ENCODE results near the gene BCAS3.

The BCAS3 gene

DNA sequence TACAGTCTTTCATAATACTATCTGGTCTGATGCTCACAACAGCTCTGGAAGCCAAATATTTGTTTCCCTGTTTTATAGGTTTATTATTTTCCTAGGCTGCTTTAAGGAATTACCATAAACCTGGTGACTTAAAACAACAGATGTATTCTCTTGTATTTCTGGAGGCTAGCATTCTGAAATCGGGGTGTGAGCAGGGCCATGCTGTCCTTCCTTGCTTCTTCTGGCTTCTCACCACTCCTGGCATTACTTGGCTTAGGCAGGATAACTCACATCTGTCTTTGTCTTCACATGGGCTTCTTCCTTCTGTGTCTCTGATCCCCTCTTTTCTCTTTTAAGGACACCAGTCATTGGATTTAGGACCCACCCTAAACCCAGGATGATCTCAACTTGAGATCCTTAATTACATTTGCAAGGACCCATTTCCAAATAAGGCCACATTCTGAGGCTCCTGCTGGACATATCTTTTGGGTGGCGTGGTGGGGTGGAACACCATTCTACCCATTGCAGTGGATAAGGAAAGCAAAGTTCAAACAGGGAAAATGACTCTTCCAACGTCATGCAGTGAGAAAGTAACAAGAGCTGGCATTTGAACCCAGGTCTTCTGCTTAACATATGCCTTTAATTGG is 682.8 kb downstream of the BCAS3 start:
- DNase-seq (ENCODE audit: insufficient read length) (no peak), FAIRE-seq (no peak)
- TF ChIP-seq TAF1 (IDR thresholded peaks at IDR 0.05; ENCODE audit: borderline replicate concordance, low read depth, low read length) (no peak), POLR2A (IDR thresholded peaks at IDR 0.05; ENCODE audit: low read depth, low read length) (no peak), POLR2AphosphoS5 (IDR thresholded peaks at IDR 0.05; ENCODE audit: low read depth, low read length) (no peak)

DNA sequence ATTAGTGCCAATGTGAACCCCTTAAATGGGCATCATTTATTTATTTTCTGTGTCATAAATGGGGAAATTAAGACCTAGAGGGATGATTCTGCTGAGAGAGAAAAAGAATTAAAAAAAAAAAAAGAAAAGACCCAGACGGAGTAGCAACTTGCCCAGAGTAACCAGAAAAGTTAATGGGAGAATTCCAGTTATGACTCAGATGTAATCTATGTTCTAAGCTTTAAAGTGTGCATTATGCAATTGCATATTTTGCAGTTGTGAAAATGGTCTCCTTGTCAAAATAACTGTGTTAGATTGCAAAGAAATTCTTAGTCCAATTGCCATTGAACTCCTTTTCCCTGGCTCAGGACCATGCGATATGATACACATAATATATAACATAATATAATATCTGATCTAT is 683.4 kb downstream of the BCAS3 start:
- no peak for DNase-seq (ENCODE audit: insufficient read length)
- TF ChIP-seq POLR2AphosphoS5 (IDR thresholded peaks at IDR 0.05; ENCODE audit: low read depth, low read length) (no peak), TAF1 (IDR thresholded peaks at IDR 0.05; ENCODE audit: borderline replicate concordance, low read depth, low read length) (no peak), POLR2A (IDR thresholded peaks at IDR 0.05; ENCODE audit: low read depth, low read length) (no peak)
- no peak for FAIRE-seq

DNA sequence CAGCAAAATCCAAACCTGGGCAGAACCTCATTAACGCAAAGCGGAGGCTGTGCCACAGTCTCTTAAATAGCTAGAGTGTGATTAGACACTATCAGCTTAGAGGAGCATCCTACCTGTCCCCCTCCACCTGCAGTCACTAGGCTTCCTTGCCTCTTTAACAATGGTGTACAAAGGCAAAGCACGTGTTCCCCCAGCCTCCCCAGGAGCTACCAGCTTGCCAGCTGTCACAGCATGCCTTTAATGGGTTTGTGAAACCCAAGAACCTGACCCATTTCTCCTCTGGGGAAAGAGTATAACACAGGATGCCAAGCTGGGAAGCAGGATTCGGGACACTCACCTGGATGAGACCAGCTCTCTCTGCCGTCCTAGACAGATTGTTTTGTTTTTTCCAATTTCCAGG is 684.7 kb downstream of the BCAS3 start:
- no peak for FAIRE-seq
- TF ChIP-seq POLR2AphosphoS5 (IDR thresholded peaks at IDR 0.05; ENCODE audit: low read depth, low read length) (no peak), TAF1 (IDR thresholded peaks at IDR 0.05; ENCODE audit: borderline replicate concordance, low read depth, low read length) (no peak), POLR2A (IDR thresholded peaks at IDR 0.05; ENCODE audit: low read depth, low read length) (no peak)
- no peak for DNase-seq (ENCODE audit: insufficient read length)

DNA sequence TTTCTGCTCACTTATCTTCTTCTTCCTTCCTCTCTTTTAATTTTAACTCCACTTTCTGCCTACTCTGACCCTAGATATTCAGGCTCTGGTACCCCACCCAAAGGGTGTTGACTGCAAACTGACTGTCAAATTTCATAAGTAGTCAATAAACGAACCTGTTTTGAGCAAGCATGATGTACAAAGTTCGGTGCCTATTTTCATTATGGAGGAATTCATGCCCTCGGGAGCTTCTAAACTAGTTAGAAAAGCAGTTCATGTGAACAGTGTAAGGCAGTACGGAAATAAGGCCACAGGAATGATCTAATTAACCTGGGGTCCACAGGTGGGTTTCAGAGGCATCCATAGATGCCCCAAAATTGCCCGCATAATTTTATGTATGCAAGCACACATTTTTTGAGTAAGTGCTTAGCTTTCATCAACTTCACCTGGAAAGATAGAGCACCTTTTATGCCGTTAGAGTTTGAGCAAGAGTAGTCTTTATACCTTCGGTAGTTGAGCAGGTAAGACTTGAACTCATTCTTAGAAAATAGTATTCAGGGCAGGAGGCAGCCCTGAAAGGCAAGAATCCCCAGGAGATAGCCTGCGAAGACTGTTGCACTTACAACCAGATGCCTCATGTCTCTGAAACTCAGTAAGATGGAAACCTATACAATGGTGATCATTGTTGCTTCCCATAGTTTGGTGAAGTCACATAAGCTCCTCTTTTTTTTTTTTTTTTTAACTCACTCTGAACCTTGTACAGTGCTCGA is 685.4 kb downstream of the BCAS3 start:
- FAIRE-seq (no peak), DNase-seq (ENCODE audit: insufficient read length) (no peak)
- TF ChIP-seq POLR2A (IDR thresholded peaks at IDR 0.05; ENCODE audit: low read depth, low read length): no peak
- TF ChIP-seq POLR2AphosphoS5 (IDR thresholded peaks at IDR 0.05; ENCODE audit: low read depth, low read length): no peak
- TF ChIP-seq TAF1 (IDR thresholded peaks at IDR 0.05; ENCODE audit: borderline replicate concordance, low read depth, low read length): no peak

DNA sequence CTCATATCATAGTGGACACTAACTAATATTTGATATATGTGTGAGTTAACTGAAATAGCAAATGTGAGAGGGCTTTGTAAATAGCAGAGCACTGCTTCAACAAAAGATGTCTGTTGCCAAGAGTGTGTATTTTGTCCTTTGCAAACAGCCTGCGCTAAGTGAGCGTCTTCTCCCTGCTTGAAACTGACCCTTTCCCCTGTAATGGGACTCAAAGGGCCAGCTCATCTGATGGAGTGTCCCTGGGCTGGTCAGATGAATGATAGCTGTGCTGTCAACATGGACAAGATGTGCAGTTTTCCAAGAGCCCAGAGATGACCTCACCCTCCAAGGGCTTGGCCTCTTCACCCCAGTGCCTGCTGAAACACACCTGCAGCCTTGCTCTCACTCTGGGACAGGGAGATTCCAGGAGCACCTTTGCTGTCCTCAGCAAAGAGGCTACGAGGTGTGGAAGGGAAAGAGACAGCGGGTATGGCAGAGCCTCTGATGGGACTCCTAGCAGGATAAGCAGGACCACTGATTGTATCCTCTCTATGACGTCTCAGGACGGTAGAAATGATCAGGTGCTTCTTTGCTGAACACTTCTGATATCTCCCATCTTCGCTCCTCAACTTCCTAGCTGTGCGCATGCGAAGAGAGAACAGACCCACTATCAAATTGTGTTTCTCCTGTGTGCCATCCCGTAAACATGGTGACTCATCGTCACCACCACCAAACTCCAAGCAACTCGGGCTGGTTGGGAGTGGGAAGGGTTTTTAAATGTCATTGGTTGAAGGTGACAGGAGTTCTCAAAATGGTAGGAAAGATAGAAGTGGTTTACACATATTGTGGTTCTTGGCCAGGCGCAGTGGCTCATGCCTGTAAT is 686.2 kb downstream of the BCAS3 start:
- no peak for FAIRE-seq

DNA sequence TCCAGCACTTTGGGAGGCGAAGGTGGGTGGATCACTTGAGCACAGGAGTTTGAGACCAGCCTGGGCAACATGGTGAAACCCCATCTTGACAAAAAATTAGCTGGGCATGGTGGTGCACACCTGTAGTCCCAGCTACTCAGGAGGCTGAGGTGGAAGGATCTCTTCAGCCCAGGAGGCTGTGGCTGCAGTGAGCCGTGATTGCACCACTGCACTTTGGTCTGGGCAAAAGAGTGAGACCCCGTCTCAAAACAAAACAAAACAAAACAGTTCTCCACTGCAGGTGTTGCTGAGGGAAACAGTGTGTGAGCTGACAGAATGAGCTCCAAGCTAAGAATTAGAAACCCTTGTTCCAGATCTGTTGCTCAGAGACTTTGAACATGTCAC is 686.8 kb downstream of the BCAS3 start:
- FAIRE-seq: no peak
- no peak for DNase-seq (ENCODE audit: insufficient read length)
- TF ChIP-seq TAF1 (IDR thresholded peaks at IDR 0.05; ENCODE audit: borderline replicate concordance, low read depth, low read length) (no peak), POLR2AphosphoS5 (IDR thresholded peaks at IDR 0.05; ENCODE audit: low read depth, low read length) (no peak), POLR2A (IDR thresholded peaks at IDR 0.05; ENCODE audit: low read depth, low read length) (no peak)

More for the DNA sequence above, 686.2 kb downstream of the BCAS3 start:
- DNase-seq (ENCODE audit: insufficient read length): no peak
- TF ChIP-seq TAF1 (IDR thresholded peaks at IDR 0.05; ENCODE audit: borderline replicate concordance, low read depth, low read length): no peak
- no peak for TF ChIP-seq POLR2AphosphoS5 (IDR thresholded peaks at IDR 0.05; ENCODE audit: low read depth, low read length)

DNA sequence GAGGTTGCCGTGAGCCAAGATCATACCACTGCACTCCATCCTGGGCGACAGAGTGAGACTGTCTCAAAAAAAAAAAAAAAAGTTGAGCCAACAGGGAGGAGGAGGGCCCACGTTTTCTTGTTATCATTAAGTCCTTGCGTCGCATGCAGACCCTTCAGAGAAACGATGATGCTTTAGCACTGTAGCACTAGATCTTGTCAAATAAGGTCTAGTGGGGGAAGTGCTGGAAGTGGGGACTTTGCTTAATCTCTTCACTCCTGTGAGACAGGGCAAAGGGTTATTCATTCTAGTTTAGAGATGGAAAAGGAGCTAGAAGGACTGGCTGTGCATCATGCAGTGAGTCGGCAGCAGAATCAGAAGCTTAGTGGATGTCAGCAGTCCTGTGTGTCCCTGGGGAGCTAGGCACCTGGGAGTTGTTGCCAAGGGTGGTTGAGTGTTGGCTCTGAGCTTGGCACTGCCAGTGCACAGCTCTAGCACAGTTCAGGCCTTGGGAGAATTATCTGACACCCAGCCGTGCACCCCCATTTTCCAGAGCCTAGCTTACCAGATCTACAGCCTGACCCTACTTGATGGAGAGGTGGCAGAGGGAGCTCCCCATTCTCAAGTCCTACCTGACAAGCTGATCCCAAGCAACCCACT is 688.5 kb downstream of the BCAS3 start:
- TF ChIP-seq TAF1 (IDR thresholded peaks at IDR 0.05; ENCODE audit: borderline replicate concordance, low read depth, low read length) (no peak), POLR2AphosphoS5 (IDR thresholded peaks at IDR 0.05; ENCODE audit: low read depth, low read length) (no peak), POLR2A (IDR thresholded peaks at IDR 0.05; ENCODE audit: low read depth, low read length) (no peak)
- FAIRE-seq: no peak

DNA sequence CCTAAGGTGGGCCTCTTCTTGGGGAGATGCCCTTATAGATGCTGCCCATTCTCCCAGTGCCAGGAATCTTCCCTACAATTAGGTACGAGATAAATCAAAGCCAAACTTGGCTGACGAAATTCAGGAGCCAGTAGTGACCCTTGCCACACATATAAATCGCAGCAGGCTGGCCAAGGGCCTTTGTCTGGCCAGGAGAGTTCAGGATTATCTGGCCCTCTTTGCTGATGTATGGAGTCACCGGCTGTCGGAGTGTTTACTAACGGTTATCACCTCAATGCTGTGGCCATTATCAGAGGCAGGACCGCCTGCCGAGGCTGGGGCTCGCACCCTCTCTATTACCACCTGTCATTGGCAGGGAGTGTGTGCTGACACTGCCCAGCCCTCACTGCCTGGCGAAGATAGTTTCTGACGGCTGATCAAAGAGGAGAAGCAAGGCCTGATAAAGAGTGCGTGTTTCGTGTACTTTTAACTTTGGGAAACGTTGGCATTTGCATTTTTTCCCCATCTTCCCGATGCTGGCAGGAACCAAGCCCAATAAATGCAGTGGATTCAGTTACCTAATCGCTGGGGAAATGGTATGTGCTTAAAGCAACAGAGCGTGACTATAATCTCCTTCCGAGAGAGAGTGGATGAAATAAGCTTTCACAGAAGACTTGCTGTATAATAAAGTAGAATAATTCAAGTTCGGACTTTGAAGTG is 689.2 kb downstream of the BCAS3 start:
- FAIRE-seq: no peak
- DNase-seq (ENCODE audit: insufficient read length): no peak
- no peak for TF ChIP-seq POLR2A (IDR thresholded peaks at IDR 0.05; ENCODE audit: low read depth, low read length)
- no peak for TF ChIP-seq POLR2AphosphoS5 (IDR thresholded peaks at IDR 0.05; ENCODE audit: low read depth, low read length)
- TF ChIP-seq TAF1 (IDR thresholded peaks at IDR 0.05; ENCODE audit: borderline replicate concordance, low read depth, low read length): no peak

More for the DNA sequence above, 688.5 kb downstream of the BCAS3 start:
- DNase-seq (ENCODE audit: insufficient read length): no peak

DNA sequence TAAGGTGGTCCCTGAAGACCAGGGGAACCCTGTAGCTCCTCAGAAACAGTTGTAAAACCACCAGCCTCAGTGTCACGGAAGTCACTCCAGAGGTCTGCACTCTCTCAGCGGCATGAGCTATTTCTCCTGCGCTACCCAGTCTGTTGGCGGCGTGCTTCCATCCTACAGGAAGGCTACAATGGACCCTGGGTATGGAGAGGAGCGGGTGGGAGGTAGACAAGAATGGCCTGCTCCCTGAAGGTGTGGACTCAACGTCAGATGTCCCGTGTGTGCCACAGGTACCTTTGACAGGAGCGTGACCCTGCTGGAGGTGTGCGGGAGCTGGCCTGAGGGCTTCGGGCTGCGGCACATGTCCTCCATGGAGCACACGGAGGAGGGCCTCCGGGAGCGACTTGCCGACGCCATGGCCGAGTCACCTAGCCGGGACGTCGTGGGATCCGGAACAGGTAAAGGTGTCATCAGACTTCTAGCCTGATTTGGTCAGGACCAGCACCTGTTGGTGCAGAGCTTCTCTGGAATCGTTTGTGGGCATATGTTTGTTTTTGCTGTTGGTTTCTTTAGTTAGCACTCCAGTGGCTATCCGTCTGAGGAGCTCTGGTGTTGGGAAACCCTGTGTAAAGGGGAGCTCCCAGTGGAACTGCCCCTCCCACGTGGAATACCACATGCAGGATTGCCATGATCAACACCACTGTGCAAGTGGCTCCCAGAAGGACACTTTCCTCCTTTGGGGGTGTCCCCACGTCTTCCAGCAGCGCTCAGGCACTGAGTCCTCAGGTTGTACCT is 690.6 kb downstream of the BCAS3 start:
- DNase-seq (ENCODE audit: insufficient read length): no peak
- no peak for TF ChIP-seq POLR2A (IDR thresholded peaks at IDR 0.05; ENCODE audit: low read depth, low read length)
- TF ChIP-seq TAF1 (IDR thresholded peaks at IDR 0.05; ENCODE audit: borderline replicate concordance, low read depth, low read length): no peak
- TF ChIP-seq POLR2AphosphoS5 (IDR thresholded peaks at IDR 0.05; ENCODE audit: low read depth, low read length): no peak
- no peak for FAIRE-seq

DNA sequence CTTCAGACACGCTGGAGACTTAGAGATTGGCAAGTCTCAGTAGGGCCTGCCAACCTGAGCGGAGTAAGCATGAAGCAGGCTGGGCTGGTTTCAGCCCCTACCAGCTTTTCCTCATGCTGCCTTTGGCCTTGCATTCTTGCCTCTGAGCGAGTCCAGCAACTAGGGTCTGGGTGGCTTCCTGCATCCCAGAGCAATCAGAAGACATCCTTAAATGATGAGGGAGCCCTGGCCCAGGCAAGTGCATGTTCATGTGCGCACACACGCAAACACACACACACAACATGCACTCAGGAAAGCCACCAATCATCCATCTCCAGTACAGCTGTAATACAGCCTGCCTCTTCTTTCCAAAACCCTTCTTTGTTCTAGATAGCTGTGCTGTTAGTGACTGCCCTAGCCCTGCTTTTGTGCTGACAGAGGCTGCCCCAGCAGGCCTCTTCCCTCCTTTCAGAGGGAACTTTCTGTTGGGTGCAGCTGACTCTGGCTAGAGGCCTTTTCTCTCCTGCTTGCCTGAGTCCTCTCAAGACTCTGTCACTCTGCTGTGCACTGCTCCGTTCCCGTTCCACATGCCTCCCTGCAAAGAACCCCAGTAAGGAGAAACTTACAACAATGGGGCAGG is 691.3 kb downstream of the BCAS3 start:
- no peak for TF ChIP-seq TAF1 (IDR thresholded peaks at IDR 0.05; ENCODE audit: borderline replicate concordance, low read depth, low read length)
- no peak for TF ChIP-seq POLR2A (IDR thresholded peaks at IDR 0.05; ENCODE audit: low read depth, low read length)
- TF ChIP-seq POLR2AphosphoS5 (IDR thresholded peaks at IDR 0.05; ENCODE audit: low read depth, low read length): no peak
- DNase-seq (ENCODE audit: insufficient read length): no peak
- FAIRE-seq: no peak
